Amniotic epithelial cell (primary cell): Measurements from ENCODE around the gene RAB19.

ENCODE experiments used
- DNase-seq: peaks from one replicate; pipeline ENCODE4 v3.0.0-alpha.2; 2010; ENCODE audit warnings: low read depth

Gene RAB19, protein sequence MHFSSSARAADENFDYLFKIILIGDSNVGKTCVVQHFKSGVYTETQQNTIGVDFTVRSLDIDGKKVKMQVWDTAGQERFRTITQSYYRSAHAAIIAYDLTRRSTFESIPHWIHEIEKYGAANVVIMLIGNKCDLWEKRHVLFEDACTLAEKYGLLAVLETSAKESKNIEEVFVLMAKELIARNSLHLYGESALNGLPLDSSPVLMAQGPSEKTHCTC

DNA sequence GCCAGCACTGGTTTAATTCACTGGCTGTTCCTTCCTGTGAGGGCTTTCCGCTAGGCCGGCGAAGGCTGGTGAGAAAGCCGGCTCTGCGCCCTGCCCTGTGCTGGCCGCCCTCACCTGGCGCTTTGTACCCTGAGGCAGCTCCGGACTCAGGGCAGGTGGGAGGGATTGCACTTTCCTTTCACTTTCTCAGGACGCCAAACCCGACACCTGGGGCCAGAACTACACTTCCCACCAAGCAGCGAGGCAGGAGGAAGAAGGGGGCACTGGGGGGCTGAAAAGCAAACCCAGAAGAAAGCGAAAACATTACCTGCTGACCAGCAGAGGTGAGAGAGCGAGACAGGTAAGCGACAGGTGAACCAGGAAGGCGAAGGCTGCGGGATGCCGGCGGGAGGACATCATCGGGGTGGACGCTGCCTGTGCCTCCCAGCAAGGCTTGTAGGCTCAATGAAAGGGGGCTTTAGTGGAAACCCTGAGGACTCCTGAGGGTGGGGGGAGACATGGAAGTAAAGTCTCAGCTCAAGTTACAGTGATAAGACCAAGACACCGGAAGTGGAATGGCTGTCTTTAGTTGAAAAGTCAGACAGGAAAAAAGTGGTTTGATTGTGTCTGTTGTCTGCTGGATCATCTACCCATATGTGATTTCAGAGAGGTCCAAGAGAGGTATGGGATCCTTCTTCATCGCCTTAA is at the start of gene RAB19:
Gene RAB19, plus strand, starts transcription at position 181 of the 687 bp plus-strand sequence. CDS start 3,589 bp downstream, outside the sequence.
- DNase-seq: no peak

DNA sequence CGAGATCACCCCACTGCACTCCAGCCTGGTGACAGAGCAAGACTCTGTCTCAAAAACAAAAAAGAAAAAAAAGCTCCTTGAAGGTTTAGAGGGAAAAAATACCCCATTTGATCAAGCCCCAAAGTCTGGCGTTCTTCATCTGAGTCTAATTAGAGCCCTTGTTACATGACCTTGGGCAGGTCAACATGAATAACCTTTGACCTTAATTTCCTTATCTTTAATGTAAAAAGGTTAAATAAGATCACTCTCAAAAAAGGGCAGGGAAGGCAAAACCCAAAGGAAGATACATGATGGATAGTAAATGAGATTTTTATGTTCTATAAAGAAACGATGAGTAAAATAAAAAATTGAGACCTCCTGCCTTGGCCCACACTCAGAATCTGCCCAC is 45.8 kb upstream of the RAB19 start:
- no peak for DNase-seq

DNA sequence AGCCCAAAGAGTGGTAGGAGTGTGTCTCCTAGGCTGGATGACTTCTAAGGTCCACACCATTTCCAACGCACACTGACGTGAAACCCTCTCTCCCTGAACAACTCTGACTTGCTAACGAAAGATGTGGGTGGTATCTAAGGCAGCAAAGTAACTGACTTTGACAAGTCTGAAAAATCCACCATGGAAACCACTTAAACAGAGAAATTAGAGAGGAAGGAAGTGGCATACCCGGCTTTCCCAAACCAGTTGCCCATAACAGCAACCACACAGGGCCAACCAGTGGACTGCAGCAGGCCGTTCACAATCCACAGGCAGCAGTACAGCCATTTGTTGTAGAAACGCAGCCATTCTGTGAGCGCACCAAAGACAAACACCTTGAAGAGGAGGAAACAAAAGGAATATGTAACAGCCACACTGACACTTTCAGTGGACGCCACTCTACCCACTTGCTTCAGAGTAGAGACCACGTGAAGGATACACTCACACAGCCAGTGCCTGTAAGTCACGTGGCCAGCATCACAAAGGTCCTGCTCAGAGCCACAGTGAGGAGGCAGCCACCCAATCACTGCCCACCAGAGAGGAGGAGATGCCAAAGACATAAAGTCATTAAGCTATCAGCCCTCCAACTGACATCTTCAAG is 45.3 kb upstream of the RAB19 start:
- DNase-seq: no peak

DNA sequence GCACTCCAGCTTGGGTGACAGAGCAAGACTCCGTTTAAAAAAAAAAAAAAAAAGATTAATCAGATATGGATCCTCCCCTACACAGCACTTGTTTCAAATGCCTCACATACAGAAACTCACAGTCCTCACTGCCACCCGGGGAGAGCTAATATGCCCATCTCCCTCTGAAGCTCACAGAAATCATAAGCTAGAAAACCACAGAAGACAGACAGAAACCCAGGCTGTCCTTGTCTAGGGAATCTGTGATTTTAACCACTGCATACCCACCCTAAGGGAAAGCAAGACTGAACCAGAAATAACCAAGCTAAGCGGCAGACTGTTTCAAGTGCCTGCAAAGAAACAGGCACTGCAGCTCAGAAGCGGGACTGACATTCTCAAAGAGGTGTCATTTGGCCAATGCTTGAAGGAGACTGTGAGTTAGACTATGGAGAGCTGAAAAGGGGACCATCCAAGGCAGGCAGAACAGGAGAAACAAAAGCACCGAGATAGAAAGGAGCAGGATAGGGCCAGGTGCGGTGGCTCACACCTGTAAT is 43.1 kb upstream of the RAB19 start:
- no peak for DNase-seq

DNA sequence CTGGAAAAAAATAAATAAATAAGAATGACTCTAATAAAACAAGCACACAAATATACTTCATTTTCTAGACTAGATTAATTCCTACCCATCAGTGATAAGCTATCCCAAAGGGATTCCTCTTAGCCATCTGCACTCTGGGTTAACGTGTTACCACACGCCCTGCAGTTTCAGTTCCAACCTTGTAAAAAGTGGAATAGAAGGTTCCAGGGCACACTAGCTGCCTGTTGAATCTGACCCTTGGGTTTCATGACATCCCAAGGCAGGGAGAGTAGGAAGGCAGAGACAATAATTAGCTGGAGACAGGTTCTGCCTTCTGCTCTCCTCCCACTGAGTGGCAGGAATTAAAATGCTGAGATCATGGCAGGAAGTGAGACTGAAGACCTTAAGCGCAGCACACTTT is 39.0 kb upstream of the RAB19 start:
- no peak for DNase-seq

DNA sequence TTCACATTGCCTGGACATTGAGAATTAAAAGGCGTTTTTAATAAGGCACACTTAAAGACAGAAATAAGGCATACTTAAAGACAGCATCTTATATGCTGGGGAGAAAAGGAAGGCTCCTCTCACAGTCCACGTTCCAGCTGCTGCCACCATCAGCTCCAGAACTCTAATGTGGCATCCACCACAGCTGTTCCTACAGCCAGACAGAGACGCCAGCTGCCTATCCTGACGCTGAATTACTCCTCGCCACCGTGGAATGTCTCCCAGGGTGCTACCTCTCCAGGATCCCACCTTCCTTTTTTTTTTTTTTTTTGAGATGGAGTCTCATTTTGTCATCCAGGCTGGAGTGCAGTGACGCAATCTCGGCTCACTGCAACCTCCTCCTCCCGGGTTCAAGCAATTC is 36.3 kb upstream of the RAB19 start:
- DNase-seq: no peak

DNA sequence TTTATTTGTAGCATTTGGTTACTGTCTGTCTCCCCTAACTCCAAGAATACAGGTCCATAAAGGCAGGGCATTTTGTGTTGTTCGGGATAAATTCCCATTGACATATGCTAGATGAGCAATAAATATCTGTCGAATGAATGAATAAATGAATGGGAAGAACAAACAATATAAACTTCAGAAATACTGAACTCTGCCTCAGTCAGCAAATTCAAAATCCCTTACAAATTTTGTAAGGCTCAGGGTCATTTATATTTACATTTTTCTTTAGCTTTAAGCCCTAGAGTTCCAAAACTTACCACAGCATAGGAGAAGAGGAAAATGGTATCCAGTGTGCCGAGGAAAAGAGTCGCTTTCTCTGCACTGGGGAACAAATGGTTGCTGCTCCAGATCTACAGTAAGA is 34.6 kb upstream of the RAB19 start:
- no peak for DNase-seq

DNA sequence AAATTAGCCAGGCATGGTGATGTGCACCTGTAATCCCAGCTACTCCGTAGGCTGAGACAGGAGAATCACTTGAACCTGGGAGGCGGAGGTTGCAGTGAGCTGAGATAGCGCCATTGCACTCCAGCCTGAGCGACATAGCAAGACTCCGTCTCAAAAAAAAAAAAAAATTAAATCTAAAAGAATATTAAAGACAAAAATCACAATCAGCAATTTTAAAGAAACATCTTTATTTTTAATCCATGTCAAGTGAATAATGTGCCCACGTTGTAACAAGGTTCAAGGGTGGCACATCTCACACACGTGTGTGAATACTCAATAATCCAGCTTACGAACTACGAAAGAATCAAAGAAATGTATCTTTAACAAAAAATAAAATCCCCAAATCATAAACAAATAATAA is 28.5 kb upstream of the RAB19 start:
- DNase-seq: no peak

DNA sequence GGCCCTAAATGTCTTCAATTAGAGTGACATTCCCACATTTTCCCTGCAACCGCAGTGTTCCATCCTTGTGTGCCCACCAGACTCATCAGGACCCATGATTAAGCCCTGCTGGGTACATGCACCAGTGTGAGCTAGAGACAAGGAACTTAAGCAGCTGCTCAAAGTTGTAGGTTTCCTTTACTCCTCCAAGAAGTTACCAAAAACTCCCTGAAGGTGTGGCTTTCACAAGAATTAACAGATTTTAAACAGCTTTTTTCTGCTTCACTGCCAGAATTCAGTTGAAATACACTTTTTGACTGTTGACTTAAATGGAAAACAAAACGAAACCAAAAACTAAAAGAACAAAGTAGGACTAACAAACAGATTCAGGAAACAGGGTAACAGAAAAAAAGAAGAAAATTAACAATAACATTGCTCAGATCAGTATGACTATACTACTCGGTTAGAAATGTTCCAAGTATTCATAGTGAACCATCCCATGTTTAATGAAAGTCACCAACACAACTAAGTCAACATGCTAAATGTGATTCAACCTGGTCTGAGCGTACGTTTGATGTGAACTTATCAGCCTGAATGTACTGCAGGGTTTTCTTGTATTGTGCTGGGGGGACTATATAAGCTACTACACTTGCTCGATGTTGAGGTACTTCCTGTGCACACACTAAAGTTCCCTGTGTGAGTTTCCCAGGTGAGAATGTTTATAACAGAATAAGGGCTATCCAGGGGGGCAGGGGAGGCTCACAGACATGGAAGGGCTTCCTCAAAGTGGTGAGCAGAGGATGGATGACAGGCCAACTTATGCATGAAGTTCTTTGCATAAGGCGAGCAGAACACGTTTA is 27.7 kb upstream of the RAB19 start:
- no peak for DNase-seq

DNA sequence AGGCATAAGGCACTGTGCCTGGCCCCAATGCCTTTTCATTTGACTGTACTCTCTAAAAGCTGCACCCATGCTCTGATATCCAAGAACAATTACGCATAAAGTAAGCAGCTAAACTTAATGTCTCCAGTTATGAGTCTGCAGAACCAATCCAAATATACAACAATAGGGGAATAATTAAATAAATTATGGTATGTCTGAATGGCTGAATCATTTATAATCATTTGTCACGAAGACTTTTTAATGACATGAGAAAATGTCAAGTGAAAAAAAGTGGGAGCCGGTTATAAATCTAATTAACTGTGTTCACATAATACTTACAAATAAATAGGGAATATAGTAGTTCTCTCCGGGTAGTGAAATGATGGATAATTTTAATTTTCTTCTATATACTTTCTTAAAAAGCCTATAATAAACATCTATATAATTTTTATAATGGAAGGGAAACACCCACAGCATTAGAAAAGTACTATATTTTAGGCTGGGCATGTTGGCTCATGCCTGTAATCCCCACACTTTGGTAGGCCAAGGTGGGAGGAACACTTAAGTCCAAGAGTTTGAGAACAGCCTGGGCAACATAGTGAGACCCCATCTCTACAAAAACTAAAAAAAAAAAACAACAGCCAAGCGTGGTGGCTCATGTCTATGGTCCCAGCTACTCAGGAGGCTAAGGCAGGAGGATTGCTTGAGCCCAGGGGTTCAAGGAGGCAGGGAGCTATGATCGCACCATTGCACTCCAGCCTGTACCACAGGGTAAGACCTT is 19.7 kb upstream of the RAB19 start:
- DNase-seq: no peak

DNA sequence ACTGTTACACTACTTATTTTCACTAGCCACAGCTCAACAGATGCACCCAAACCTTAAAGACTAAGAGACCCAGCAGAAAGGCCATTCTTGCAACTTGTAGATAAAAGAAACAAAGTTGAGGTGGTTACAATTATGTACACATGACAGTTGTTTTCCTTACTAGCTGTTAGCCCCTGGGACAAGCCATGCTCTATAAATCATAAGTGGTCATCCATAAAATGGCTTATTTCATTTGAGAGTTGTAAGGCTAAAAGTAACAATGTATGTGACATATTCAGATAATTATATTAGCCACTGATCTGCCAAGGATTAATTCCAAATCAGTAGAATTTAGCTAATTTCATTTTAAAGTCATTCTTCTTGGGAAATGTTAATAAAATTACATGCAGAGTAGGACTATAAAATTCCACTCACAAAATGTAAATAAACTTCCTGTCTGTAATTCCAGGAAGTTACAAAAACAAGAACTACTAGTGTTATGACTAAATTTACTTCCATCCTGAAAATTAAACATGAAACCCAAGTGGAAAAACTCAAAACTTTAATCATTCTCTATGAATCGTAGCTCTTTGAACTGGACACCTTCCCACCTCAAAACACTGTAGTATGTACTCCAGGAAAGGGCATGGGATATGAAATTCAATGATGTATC is 18.8 kb upstream of the RAB19 start:
- DNase-seq: no peak

DNA sequence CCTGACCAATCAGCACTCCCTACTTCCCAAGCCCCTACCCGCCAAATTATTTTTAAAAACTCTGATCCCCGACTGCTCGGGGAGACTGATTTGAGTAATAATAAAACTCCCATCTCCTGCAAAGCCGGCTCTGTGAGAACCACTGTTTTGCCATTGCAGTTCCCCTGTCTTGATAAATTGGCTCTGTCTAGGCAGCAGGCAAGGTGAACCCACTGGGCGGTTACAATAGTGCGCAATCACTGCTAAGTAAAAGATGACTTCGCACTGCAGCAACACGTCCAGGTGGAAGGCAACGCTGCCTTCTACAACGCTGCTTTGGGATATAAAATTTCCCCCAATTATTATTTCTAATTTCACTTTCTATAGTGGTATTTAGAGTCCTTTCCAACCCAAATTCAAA is 14.4 kb upstream of the RAB19 start:
- no peak for DNase-seq

DNA sequence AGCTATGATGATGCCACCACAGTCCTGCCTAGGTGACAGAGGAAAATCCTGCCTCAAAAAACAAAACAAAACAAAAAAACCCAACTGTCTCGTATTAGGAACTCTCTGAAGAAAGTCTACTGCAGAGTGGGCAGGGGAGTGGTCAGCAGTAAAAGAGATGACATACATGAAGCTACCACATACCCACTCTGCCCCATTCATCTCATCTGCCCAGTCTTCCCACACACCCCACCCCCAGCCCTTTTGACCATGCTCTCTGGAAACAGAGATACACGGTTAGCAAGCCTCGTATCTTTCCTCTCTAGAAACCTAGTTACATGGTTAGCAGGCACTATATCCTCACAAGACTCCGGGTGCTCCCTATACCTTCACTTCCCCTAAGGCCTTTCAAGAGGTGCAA is 13.8 kb upstream of the RAB19 start:
- no peak for DNase-seq

DNA sequence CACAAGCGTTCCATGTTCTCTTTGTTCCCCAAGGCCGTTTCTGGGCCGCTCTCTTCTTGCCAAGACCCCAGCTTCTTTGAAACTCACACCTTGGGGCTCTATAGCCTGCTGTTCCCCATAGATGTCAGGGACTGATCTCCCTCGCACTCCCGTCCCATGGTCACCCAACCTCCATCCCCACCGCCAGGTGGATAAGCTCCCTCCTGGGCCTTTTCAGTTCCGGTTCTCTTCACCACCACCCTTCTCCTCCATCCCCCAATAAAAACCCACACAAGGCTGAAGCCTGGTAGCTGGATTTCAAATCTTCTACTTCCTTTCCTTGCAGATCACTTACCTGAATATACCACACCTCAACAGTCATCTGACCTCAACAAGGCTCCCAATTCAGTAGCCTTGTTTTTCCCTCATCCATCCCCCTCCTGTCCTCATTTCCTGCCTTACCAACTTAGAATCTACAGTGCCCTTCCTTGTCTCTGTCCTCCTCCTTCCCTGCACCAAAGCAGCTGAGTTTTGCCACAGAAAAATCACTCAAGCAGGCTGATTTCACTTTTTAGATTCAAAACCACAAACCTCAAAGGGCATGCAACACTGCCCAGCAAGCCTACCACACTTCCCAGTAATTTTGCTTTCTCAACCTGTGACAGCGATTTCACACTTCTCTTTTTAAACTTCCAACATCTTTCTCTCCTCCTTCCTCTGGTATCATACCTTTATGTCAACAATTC is 13.2 kb upstream of the RAB19 start:
- peak; percentile 66 for DNase-seq

DNA sequence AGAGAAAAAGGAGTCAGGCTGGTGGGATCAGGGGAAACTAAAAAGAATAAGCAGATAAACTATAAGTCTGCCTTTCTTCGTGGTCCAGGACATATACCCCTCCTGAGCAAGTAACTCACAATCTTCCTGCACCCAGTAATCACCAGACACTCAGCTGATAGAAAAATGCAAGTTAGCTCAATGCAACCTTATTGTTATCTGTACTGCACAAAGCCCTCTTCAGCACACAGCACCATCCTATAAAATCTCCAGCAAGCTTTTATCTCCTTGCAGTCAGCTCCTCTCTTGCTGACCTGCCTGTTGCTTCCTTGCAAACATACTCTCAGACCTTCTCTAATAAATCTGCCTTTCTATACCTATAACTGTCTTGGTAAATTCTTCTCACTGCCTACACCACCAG is 12.2 kb upstream of the RAB19 start:
- no peak for DNase-seq

DNA sequence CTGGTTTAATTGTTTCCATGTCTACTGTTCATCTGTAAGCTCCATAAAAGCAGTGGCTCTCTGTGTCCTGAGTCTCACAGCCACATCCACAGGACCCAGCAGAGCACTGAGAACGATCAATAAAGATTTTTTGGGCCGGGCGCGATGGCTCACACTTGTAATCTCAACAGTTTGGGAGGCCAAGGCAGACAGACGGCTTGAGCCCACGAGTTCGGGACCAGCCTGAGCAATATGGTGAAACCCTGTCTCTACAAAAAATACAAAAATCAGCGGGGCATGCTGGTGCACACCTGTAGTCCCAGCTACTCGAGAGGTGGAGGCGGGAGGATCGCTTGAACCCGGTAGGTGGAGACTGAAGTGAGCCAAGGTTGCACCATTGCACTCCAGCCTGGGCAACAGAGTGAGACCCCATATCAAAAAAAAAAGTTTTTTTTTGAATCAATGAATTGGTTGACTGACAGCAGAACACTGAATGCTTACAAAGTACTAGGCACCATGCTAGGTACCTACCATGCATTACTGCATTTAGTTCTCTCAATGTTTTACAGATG is 10.0 kb upstream of the RAB19 start:
- DNase-seq: no peak

DNA sequence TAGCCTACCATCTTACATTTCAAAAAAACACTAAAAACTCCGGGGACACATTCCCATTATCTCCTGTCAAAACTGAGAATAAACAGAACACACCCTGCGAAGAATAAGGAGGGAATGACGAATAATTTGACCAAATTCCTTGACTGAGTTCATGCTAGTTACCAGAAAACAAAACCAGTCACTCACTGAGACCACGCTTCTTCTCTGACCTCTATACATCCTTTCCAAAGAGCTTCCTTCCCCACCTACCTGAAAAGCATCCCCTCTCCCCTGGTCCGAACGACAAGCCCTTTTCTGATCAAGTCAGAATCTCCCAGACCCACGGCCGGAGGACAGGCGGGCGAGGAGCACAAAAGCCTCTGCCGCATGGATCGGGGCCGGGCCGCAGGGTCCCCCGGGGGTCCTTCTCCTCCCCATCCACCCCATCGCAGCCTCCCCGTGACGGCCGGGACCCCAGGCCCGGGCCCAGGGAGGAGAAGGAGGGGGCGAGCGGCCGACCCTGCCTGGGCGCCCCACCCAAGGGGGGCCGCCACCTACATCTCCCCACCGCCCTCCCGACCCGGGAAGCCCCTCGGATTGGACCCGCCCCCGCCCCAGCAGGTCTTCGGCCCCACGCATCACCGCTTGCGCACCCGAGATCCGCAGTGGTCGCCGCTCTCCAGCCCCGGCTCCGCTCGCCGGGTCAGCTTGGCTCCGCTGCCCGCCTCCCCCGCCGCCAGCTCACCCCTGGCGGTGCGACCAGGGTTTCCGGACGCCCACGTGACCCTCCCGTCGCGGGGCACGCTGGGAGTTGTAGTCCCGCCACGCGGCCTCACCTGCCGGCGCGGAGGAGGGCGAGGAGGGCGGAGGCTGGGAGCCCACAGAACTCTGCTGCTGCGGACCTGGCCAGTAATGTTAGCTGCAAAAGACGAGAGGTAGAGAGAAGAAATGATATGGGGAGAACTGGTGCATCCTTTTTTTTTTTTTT is 5.8 kb upstream of the RAB19 start, which contains the start of gene SLC37A3:
Gene SLC37A3, minus strand, starts transcription at position 747 of the 967 bp plus-strand sequence. CDS start 16,004 bp downstream, outside the sequence.
- DNase-seq: peak; percentile 94

DNA sequence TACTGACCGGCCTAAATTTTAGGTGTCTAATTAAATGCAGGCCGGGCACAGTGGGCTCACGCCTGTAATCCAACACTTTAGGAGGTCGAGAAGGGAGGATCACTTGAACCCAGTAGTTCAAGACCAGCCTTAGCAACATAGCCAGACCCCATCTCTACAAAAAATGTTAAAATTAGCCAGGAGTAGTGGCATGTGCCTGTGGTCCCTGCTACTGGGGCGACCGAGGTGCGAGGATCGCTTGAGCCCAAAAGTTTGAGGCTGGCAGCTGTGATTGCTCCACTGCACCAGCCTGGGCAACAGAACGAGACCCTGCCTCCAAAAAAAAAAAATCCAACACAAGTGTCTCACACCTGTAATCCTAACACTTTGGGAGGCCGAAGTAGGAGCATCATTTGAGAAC is 5.0 kb upstream of the RAB19 start:
- DNase-seq: no peak

DNA sequence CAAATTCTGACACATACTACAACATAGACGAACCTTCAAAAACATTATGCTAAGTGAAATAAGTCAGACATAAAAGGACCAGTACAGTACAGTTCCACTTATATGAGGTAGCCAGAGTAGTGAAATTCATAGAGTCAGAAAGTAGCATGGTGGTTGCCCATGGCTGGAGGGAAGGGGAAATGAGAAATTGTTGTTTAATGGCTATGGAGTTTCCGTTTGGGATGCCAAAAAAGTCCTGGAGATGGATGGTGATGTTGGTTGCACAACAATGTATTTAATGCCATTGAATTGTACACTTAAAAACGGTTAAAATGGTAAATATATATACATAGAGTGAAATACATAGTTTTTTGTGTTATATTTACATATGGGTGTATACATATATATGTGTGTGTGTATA is 3.5 kb upstream of the RAB19 start:
- no peak for DNase-seq
